ENCODE measurements around the gene GPHN. TPM values are rescaled to one million over a fixed set of nuclear protein-coding genes. Genes with fewer than 3 reads are reported as not detected.
"Not testable (repeated sequence)": the region's sequence is repeated elsewhere in the genome, so short reads cannot be mapped to it uniquely, and the experiment has no call there.

The GPHN gene
- total RNA-seq, 2 experiments from 2014 or later = 26.3 to 26.6 TPM

- DNase-seq = no peak
- intact Hi-C loops (cut with micrococcal nuclease) = no loop called here
- H3K27ac Mint-ChIP-seq = no peak overlapping the region
- H3K27me3 Mint-ChIP-seq = no peaks in the 10 kb centered on the region
- TF ChIP-seq CTCF (IDR thresholded peaks at IDR 0.05) = no peak
- peaks cover 25% of the 10 kb centered on the region for H3K36me3 Mint-ChIP-seq (ENCODE audit: low read depth)
- no peak for ATAC-seq
- H3K9me3 Mint-ChIP-seq = peaks cover 44% of the 10 kb centered on the region
- ChIA-PET CTCF (no interaction called here), POLR2A (no interaction called here)
- H3K4me1 Mint-ChIP-seq (ENCODE audit: low read depth) = peaks cover 7% of the 10 kb centered on the region
- no peak overlapping the region for H3K4me3 Mint-ChIP-seq
Observed at GRCh38 chr14:66575014-66575413, 67.1 kb downstream of the GPHN start.

GRCh38 chr14:66575939-66576338, 68.0 kb downstream of the GPHN start:
- DNase-seq = no peak
- Mint-ChIP-seq H3K9me3 (peaks cover 48% of the 10 kb centered on the region), H3K4me3 (no peak overlapping the region), H3K27me3 (no peaks in the 10 kb centered on the region), H3K36me3 (ENCODE audit: low read depth) (peaks cover 25% of the 10 kb centered on the region), H3K4me1 (ENCODE audit: low read depth) (peaks cover 7% of the 10 kb centered on the region), H3K27ac (no peak overlapping the region)
- ChIA-PET POLR2A (no interaction called here), CTCF (no interaction called here)
- TF ChIP-seq CTCF (IDR thresholded peaks at IDR 0.05) = no peak
- intact Hi-C loops (cut with micrococcal nuclease) = no loop called here
- no peak for ATAC-seq

GRCh38 chr14:66587753-66588152, 79.8 kb downstream of the GPHN start:
- H3K4me3 Mint-ChIP-seq; H3K4me1 Mint-ChIP-seq (ENCODE audit: low read depth); H3K27ac Mint-ChIP-seq; intact Hi-C loops (cut with micrococcal nuclease); ATAC-seq; H3K27me3 Mint-ChIP-seq; CTCF ChIA-PET; DNase-seq; POLR2A ChIA-PET: not testable (repeated sequence)
- Mint-ChIP-seq H3K36me3 (ENCODE audit: low read depth) (peaks cover 16% of the 10 kb centered on the region), H3K9me3 (peaks cover 29% of the 10 kb centered on the region)

GRCh38 chr14:66595394-66595793, 87.4 kb downstream of the GPHN start:
- Mint-ChIP-seq H3K4me3 (no peak overlapping the region), H3K27ac (no peak overlapping the region), H3K9me3 (peaks cover 29% of the 10 kb centered on the region), H3K36me3 (ENCODE audit: low read depth) (peaks cover 3% of the 10 kb centered on the region), H3K27me3 (no peaks in the 10 kb centered on the region), H3K4me1 (ENCODE audit: low read depth) (peaks cover 2% of the 10 kb centered on the region)
- intact Hi-C loops (cut with micrococcal nuclease) = no loop called here
- TF ChIP-seq CTCF (IDR thresholded peaks at IDR 0.05) = no peak
- no peak for DNase-seq
- ChIA-PET POLR2A (no interaction called here), CTCF (no interaction called here)
- no peak for ATAC-seq

- no peak overlapping the region for H3K4me3 Mint-ChIP-seq
- H3K36me3 Mint-ChIP-seq (ENCODE audit: low read depth) = peaks cover 2% of the 10 kb centered on the region
- H3K27ac Mint-ChIP-seq = no peak overlapping the region
- no peak for TF ChIP-seq CTCF (IDR thresholded peaks at IDR 0.05)
- peaks cover 2% of the 10 kb centered on the region for H3K4me1 Mint-ChIP-seq (ENCODE audit: low read depth)
- ChIA-PET POLR2A (interaction anchor here (0.6 kb wide), 1 partner anchor 526 kb away, joined by 5 read pairs; no protein-coding TSS in a partner anchor), CTCF (no interaction called here)
- ATAC-seq = no peak
- intact Hi-C loops (cut with micrococcal nuclease) = no loop called here
- peaks cover 26% of the 10 kb centered on the region for H3K9me3 Mint-ChIP-seq
- no peaks in the 10 kb centered on the region for H3K27me3 Mint-ChIP-seq
- no peak for DNase-seq
Observed at GRCh38 chr14:66596241-66596985, 88.5 kb downstream of the GPHN start.

All from activated CD8-positive, alpha-beta T cell treated with anti-CD3 and anti-CD28 coated beads for 36 hours (primary cell).